Nephron progenitor cell (in vitro differentiated cells): ENCODE measurements around the gene ACTR6.
"Not testable (repeated sequence)": the region's sequence is repeated elsewhere in the genome, so short reads cannot be mapped to it uniquely, and the experiment has no call there.

ENCODE experiments used
- DNase-seq: peaks from one replicate; pipeline ENCODE4 v3.0.0; 2021
- H3K27ac Mint-ChIP-seq: 2 replicates; pipeline ENCODE4 v1.8.0; 2021; ENCODE audit warnings: mild to moderate bottlenecking, moderate library complexity, mixed read lengths
- H3K27me3 Mint-ChIP-seq: 2 replicates; pipeline ENCODE4 v1.8.0; 2021; ENCODE audit warnings: mild to moderate bottlenecking, low read depth, mixed read lengths; ENCODE audit not compliant: poor library complexity
- H3K36me3 Mint-ChIP-seq: 2 replicates; pipeline ENCODE4 v1.8.0; 2021; ENCODE audit warnings: low read depth, mixed read lengths
- H3K4me1 Mint-ChIP-seq: 2 replicates; pipeline ENCODE4 v1.8.0; 2021; ENCODE audit warnings: mixed read lengths
- H3K4me3 Mint-ChIP-seq: 2 replicates; pipeline ENCODE4 v1.8.0; 2021; ENCODE audit warnings: mild to moderate bottlenecking, moderate library complexity, mixed read lengths
- H3K9me3 Mint-ChIP-seq: 2 replicates; pipeline ENCODE4 v1.8.0; 2021; ENCODE audit warnings: mild to moderate bottlenecking, moderate library complexity, mixed read lengths
- CTCF ChIP-seq: fragments of 200-600 bp; sonication (generic); IDR thresholded peaks from 2 replicates; pipeline ENCODE4 v1.5.0; 2021; ENCODE audit warnings: antibody characterized with exemption

Gene ACTR6

GRCh38 chr12:100219328-100220109, 18.9 kb downstream of the ACTR6 start:
- H3K27ac Mint-ChIP-seq, result no peak overlapping the region
- no peaks in the 10 kb centered on the region for H3K27me3 Mint-ChIP-seq
- H3K4me1 Mint-ChIP-seq, result no peaks in the 10 kb centered on the region
- no peak for DNase-seq
- TF ChIP-seq CTCF, result no peak
- H3K36me3 Mint-ChIP-seq, result peaks cover 40% of the 10 kb centered on the region
- H3K4me3 Mint-ChIP-seq, result no peak overlapping the region
- H3K9me3 Mint-ChIP-seq, result no peaks in the 10 kb centered on the region

- DNase-seq, result no peak
- Mint-ChIP-seq H3K27ac (no peak overlapping the region), H3K27me3 (no peaks in the 10 kb centered on the region), H3K4me1 (no peaks in the 10 kb centered on the region), H3K9me3 (no peaks in the 10 kb centered on the region), H3K4me3 (no peak overlapping the region), H3K36me3 (peaks cover 38% of the 10 kb centered on the region)
- TF ChIP-seq CTCF, result no peak
Observed at GRCh38 chr12:100221523-100221922, 20.9 kb downstream of the ACTR6 start.

- peaks cover 43% of the 10 kb centered on the region for H3K36me3 Mint-ChIP-seq
- H3K27me3 Mint-ChIP-seq, H3K4me1 Mint-ChIP-seq: not testable (repeated sequence)
Observed at GRCh38 chr12:100222173-100222572, 21.6 kb downstream of the ACTR6 start.

GRCh38 chr12:100225491-100225890, 24.9 kb downstream of the ACTR6 start:
- Mint-ChIP-seq H3K36me3 (peaks cover 34% of the 10 kb centered on the region), H3K4me1 (no peaks in the 10 kb centered on the region), H3K4me3 (no peak overlapping the region), H3K27ac (no peak overlapping the region), H3K27me3 (peaks cover 2% of the 10 kb centered on the region), H3K9me3 (no peaks in the 10 kb centered on the region)
- DNase-seq, result no peak
- no peak for TF ChIP-seq CTCF

More at GRCh38 chr12:100222173-100222572, 21.6 kb downstream of the ACTR6 start:
- not testable (repeated sequence) for H3K9me3 Mint-ChIP-seq, DNase-seq, H3K27ac Mint-ChIP-seq, H3K4me3 Mint-ChIP-seq

- no peak overlapping the region for H3K27ac Mint-ChIP-seq
- no peak for DNase-seq
- peaks cover 14% of the 10 kb centered on the region for H3K36me3 Mint-ChIP-seq
- TF ChIP-seq CTCF, result no peak
- no peaks in the 10 kb centered on the region for H3K9me3 Mint-ChIP-seq
- H3K4me3 Mint-ChIP-seq, result no peak overlapping the region
- H3K27me3 Mint-ChIP-seq, result peaks cover 2% of the 10 kb centered on the region
- peaks cover 3% of the 10 kb centered on the region for H3K4me1 Mint-ChIP-seq
Observed at GRCh38 chr12:100229036-100229635, 28.5 kb downstream of the ACTR6 start.

GRCh38 chr12:100229876-100230275, 29.3 kb downstream of the ACTR6 start:
- Mint-ChIP-seq H3K27me3 (peaks cover 2% of the 10 kb centered on the region), H3K36me3 (peaks cover 12% of the 10 kb centered on the region), H3K4me1 (peaks cover 8% of the 10 kb centered on the region), H3K9me3 (no peaks in the 10 kb centered on the region), H3K27ac (no peak overlapping the region), H3K4me3 (no peak overlapping the region)
- no peak for TF ChIP-seq CTCF
- no peak for DNase-seq

GRCh38 chr12:100231873-100232272, 31.3 kb downstream of the ACTR6 start:
- H3K36me3 Mint-ChIP-seq, result peaks cover 11% of the 10 kb centered on the region
- not testable (repeated sequence) for H3K27ac Mint-ChIP-seq, H3K27me3 Mint-ChIP-seq, H3K9me3 Mint-ChIP-seq, DNase-seq, H3K4me1 Mint-ChIP-seq, H3K4me3 Mint-ChIP-seq
